GM23338 (cell line): Measurements from ENCODE around the gene LAMC2. TPM values are rescaled to one million over a fixed set of nuclear protein-coding genes. Genes with fewer than 3 reads are reported as not detected.

Source experiments
- ATAC-seq: fragments of 200-7000 bp; cut with Tn5 transposase; 3 replicates; pipeline ENCODE4 v1.9.1; 2020
- DNase-seq: peaks from one replicate; pipeline ENCODE4 v3.0.0-alpha.2; 2015; ENCODE audit warnings: low spot score
- H2AFZ ChIP-seq: fragments of 200-600 bp; sonication (generic); 2 replicates; pipeline ENCODE4 v1.8.0; 2016; ENCODE audit warnings: antibody characterized with exemption, mild to moderate bottlenecking, moderate library complexity
- H3F3A ChIP-seq: fragments of 200-600 bp; sonication (generic); replicated peaks from 2 replicates; pipeline ENCODE4 v1.8.0; 2017; ENCODE audit warnings: antibody characterized with exemption, mixed run types, low read depth
- H3K27ac ChIP-seq: fragments of 200-600 bp; sonication (generic); 2 replicates; pipeline ENCODE4 v1.6.1; 2016; ENCODE audit warnings: low read depth
- H3K27me3 ChIP-seq: fragments of 200-600 bp; sonication (generic); 2 replicates; pipeline ENCODE4 v1.8.0; 2016; ENCODE audit warnings: mild to moderate bottlenecking, mixed run types, moderate library complexity; ENCODE audit not compliant: insufficient read depth
- H3K36me3 ChIP-seq: fragments of 200-600 bp; sonication (generic); 2 replicates; pipeline ENCODE4 v1.8.0; 2016; ENCODE audit warnings: mild to moderate bottlenecking; ENCODE audit not compliant: insufficient read depth
- H3K4me1 ChIP-seq: fragments of 200-600 bp; sonication (generic); 2 replicates; pipeline ENCODE4 v1.8.0; 2016; ENCODE audit warnings: mild to moderate bottlenecking, moderate library complexity; ENCODE audit not compliant: insufficient read depth
- H3K4me2 ChIP-seq: fragments of 200-600 bp; sonication (generic); 2 replicates; pipeline ENCODE4 v1.7.1; 2017; ENCODE audit warnings: mixed run types
- H3K4me3 ChIP-seq: fragments of 200-600 bp; sonication (generic); 2 replicates; pipeline ENCODE4 v1.6.1; 2016; ENCODE audit warnings: mixed run types
- H3K79me2 ChIP-seq: fragments of 200-600 bp; sonication (generic); replicated peaks from 2 replicates; pipeline ENCODE4 v1.8.0; 2017; ENCODE audit warnings: mild to moderate bottlenecking; ENCODE audit not compliant: insufficient read depth
- H3K9me2 ChIP-seq: fragments of 200-600 bp; sonication (generic); 2 replicates; pipeline ENCODE4 v1.8.0; 2017; ENCODE audit not compliant: insufficient read depth
- H4K20me1 ChIP-seq: fragments of 200-600 bp; sonication (generic); replicated peaks from 2 replicates; pipeline ENCODE4 v1.8.0; 2017; ENCODE audit warnings: mild to moderate bottlenecking; ENCODE audit not compliant: insufficient read depth
- H3K27ac Mint-ChIP-seq: 2 replicates; pipeline ENCODE4 v1.8.0; 2020; ENCODE audit warnings: inconsistent platforms, mild to moderate bottlenecking, moderate library complexity, mixed read lengths
- H3K27me3 Mint-ChIP-seq: 3 replicates; pipeline ENCODE4 v1.8.0; 2022; ENCODE audit warnings: low read depth, mild to moderate bottlenecking, moderate library complexity, mixed read lengths, inconsistent platforms; ENCODE audit not compliant: insufficient read depth, poor library complexity
- H3K36me3 Mint-ChIP-seq: 3 replicates; pipeline ENCODE4 v1.8.0; 2021; ENCODE audit warnings: low read depth, mild to moderate bottlenecking, inconsistent platforms, moderate library complexity, mixed read lengths
- H3K4me1 Mint-ChIP-seq: 3 replicates; pipeline ENCODE4 v1.8.0; 2020; ENCODE audit warnings: mild to moderate bottlenecking, inconsistent platforms, mixed read lengths
- H3K4me3 Mint-ChIP-seq: 3 replicates; pipeline ENCODE4 v1.8.0; 2021; ENCODE audit warnings: moderate library complexity, mild to moderate bottlenecking, inconsistent platforms, mixed read lengths
- H3K9me3 Mint-ChIP-seq: 3 replicates; pipeline ENCODE4 v1.8.0; 2020; ENCODE audit warnings: moderate library complexity, mild to moderate bottlenecking, inconsistent platforms, mixed read lengths
- CREB1 ChIP-seq: fragments of 250-450 bp; sonication (Bioruptor Pico); IDR thresholded peaks from 2 replicates; pipeline ENCODE4 v1.5.0; 2020; ENCODE audit warnings: low read depth, mild to moderate bottlenecking, moderate library complexity
- EZH2 ChIP-seq: fragments of 200-600 bp; sonication (generic); IDR thresholded peaks from one replicate; pipeline ENCODE4 v1.8.0; 2017; ENCODE audit warnings: antibody characterized with exemption, mild to moderate bottlenecking, low read depth; ENCODE audit not compliant: unreplicated experiment
- EZH2phosphoT487 ChIP-seq: fragments of 200-600 bp; sonication (generic); IDR thresholded peaks from one replicate; pipeline ENCODE4 v1.8.1; 2018; ENCODE audit warnings: antibody characterized with exemption; ENCODE audit not compliant: unreplicated experiment
- JUNB ChIP-seq: IDR thresholded peaks from one replicate; pipeline ENCODE4 v1.6.1; 2016; ENCODE audit warnings: antibody characterized with exemption; ENCODE audit not compliant: unreplicated experiment
- NANOG ChIP-seq: IDR thresholded peaks from 2 replicates; pipeline ENCODE4 v1.6.1; 2016; ENCODE audit warnings: antibody characterized with exemption, borderline replicate concordance
- POLR2AphosphoS5 ChIP-seq: IDR thresholded peaks from 2 replicates; pipeline ENCODE4 v1.6.1; 2016; ENCODE audit warnings: antibody characterized with exemption, low read depth
- STAT1 ChIP-seq: IDR thresholded peaks from one replicate; pipeline ENCODE4 v1.6.1; 2016; ENCODE audit warnings: antibody characterized with exemption; ENCODE audit not compliant: unreplicated experiment
- ZNF114 ChIP-seq: fragments of 250-450 bp; sonication (Bioruptor Pico); IDR thresholded peaks from 2 replicates; pipeline ENCODE4 v1.5.0; 2020; ENCODE audit warnings: mild to moderate bottlenecking, moderate library complexity
- ZNF331 ChIP-seq: fragments of 250-450 bp; sonication (Bioruptor Pico); IDR thresholded peaks from 2 replicates; pipeline ENCODE4 v1.5.0; 2020; ENCODE audit warnings: low read depth, mild to moderate bottlenecking, moderate library complexity
- ZNF462 ChIP-seq: fragments of 250-450 bp; sonication (Bioruptor Pico); IDR thresholded peaks from 2 replicates; pipeline ENCODE4 v1.5.0; 2020; ENCODE audit warnings: mild to moderate bottlenecking, moderate library complexity
- polyA plus RNA-seq: library from polyadenylated mRNA; unstranded; fragments of >200 nt; fragmentation: Nextera tagmentation; extraction: Ambion mirVana; gene quantifications from 2 replicates; pipeline ENCODE4 v1.2.1, GENCODE V29; 2016
- total RNA-seq: library from RNA; depleted of rRNA; stranded (reverse); fragments of >200 nt; shearing (Covaris generic); gene quantifications from 2 replicates; pipeline ENCODE4 v1.2.3, GENCODE V29; 2014
- TF ChIP-seq, protein P1 (sequence below), 2 experiments: fragments of 200-600 bp in 1 of 2; sonication (generic) in 1 of 2; conservative IDR thresholded peaks; 2 replicates each; pipeline versions ENCODE4 v1.5.1 to v1.6.1; 2016 to 2017; ENCODE audit warnings: antibody characterized with exemption in 2 of 2, low read depth in 2 of 2, mild to moderate bottlenecking in 2 of 2, moderate library complexity in 1 of 2
- TF ChIP-seq, protein P2 (sequence below): IDR thresholded peaks from 2 replicates; pipeline ENCODE4 v1.6.1; 2016; ENCODE audit warnings: antibody characterized with exemption
- TF ChIP-seq, protein P3 (sequence below): IDR thresholded peaks from one replicate; pipeline ENCODE4 v1.6.1; 2018; ENCODE audit warnings: antibody characterized with exemption; ENCODE audit not compliant: unreplicated experiment

Gene LAMC2
- total and polyA plus RNA-seq, 2 experiments from 2014 or later, result 4.3 to 19.5 TPM

DNA sequence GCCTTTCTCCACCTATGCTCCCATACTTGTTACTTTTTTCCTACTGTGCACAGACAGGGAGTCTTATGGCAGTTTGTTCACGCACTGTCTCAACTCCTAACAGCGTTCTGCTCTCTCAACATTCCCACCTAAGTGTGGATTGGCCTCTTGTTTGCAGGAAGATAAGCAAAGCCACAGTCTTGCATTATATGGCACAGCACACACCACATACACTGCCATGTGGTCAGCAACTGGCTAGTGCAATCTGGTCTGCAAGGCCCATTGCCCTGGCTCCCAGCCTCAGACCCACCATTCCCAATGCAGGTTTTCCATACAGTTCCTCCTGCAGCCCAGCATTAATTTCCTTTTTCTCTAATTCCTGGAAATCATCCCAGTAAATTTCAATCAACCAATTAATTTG is 38.3 kb upstream of the LAMC2 start:
- Histone ChIP-seq H2AFZ (no peak overlapping the region), H3K27me3 (no peaks in the 10 kb centered on the region), H3K4me2 (no peak overlapping the region), H3K4me1 (no peaks in the 10 kb centered on the region), H3K4me3 (no peak overlapping the region), H3F3A (no peaks in the 10 kb centered on the region), H3K36me3 (0 out of 2 replicates have a peak, but pooled peaks cover 3% of the 10 kb centered on the region), H3K9me2 (no peaks in the 10 kb centered on the region), H3K27ac (no peak overlapping the region), H4K20me1 (no peaks in the 10 kb centered on the region), H3K79me2 (no peaks in the 10 kb centered on the region)
- Mint-ChIP-seq H3K27ac (no peak overlapping the region), H3K9me3 (no peaks in the 10 kb centered on the region), H3K27me3 (no peaks in the 10 kb centered on the region), H3K36me3 (no peaks in the 10 kb centered on the region), H3K4me3 (no peak overlapping the region), H3K4me1 (peaks cover 2% of the 10 kb centered on the region; the same call in 1 of the 3 replicates)
- DNase-seq (no peak), ATAC-seq (peak; percentile 23; the same call in 1 of the 3 replicates)
- TF ChIP-seq EZH2, result no peak
- no peak for TF ChIP-seq ZNF114 (CRISPR knock-in tag)
- TF ChIP-seq STAT1, result no peak
- no peak for TF ChIP-seq EZH2phosphoT487
- TF ChIP-seq, protein P1, sequence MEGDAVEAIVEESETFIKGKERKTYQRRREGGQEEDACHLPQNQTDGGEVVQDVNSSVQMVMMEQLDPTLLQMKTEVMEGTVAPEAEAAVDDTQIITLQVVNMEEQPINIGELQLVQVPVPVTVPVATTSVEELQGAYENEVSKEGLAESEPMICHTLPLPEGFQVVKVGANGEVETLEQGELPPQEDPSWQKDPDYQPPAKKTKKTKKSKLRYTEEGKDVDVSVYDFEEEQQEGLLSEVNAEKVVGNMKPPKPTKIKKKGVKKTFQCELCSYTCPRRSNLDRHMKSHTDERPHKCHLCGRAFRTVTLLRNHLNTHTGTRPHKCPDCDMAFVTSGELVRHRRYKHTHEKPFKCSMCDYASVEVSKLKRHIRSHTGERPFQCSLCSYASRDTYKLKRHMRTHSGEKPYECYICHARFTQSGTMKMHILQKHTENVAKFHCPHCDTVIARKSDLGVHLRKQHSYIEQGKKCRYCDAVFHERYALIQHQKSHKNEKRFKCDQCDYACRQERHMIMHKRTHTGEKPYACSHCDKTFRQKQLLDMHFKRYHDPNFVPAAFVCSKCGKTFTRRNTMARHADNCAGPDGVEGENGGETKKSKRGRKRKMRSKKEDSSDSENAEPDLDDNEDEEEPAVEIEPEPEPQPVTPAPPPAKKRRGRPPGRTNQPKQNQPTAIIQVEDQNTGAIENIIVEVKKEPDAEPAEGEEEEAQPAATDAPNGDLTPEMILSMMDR (conservative IDR thresholded peaks at IDR 0.05; ENCODE audit: low read depth in 2 of 2), result no peak
- no peak for TF ChIP-seq CREB1 (CRISPR knock-in tag)
- no peak for TF ChIP-seq POLR2AphosphoS5
- TF ChIP-seq, protein P2, sequence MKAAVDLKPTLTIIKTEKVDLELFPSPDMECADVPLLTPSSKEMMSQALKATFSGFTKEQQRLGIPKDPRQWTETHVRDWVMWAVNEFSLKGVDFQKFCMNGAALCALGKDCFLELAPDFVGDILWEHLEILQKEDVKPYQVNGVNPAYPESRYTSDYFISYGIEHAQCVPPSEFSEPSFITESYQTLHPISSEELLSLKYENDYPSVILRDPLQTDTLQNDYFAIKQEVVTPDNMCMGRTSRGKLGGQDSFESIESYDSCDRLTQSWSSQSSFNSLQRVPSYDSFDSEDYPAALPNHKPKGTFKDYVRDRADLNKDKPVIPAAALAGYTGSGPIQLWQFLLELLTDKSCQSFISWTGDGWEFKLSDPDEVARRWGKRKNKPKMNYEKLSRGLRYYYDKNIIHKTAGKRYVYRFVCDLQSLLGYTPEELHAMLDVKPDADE, result no peak
- TF ChIP-seq JUNB, result no peak
- no peak for TF ChIP-seq ZNF331 (CRISPR knock-in tag)
- TF ChIP-seq ZNF462, result no peak
- no peak for TF ChIP-seq NANOG
- TF ChIP-seq, protein P3, sequence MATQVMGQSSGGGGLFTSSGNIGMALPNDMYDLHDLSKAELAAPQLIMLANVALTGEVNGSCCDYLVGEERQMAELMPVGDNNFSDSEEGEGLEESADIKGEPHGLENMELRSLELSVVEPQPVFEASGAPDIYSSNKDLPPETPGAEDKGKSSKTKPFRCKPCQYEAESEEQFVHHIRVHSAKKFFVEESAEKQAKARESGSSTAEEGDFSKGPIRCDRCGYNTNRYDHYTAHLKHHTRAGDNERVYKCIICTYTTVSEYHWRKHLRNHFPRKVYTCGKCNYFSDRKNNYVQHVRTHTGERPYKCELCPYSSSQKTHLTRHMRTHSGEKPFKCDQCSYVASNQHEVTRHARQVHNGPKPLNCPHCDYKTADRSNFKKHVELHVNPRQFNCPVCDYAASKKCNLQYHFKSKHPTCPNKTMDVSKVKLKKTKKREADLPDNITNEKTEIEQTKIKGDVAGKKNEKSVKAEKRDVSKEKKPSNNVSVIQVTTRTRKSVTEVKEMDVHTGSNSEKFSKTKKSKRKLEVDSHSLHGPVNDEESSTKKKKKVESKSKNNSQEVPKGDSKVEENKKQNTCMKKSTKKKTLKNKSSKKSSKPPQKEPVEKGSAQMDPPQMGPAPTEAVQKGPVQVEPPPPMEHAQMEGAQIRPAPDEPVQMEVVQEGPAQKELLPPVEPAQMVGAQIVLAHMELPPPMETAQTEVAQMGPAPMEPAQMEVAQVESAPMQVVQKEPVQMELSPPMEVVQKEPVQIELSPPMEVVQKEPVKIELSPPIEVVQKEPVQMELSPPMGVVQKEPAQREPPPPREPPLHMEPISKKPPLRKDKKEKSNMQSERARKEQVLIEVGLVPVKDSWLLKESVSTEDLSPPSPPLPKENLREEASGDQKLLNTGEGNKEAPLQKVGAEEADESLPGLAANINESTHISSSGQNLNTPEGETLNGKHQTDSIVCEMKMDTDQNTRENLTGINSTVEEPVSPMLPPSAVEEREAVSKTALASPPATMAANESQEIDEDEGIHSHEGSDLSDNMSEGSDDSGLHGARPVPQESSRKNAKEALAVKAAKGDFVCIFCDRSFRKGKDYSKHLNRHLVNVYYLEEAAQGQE, result no peak
